Measurements from ENCODE around the gene ULK4.

Gene ULK4

DNA sequence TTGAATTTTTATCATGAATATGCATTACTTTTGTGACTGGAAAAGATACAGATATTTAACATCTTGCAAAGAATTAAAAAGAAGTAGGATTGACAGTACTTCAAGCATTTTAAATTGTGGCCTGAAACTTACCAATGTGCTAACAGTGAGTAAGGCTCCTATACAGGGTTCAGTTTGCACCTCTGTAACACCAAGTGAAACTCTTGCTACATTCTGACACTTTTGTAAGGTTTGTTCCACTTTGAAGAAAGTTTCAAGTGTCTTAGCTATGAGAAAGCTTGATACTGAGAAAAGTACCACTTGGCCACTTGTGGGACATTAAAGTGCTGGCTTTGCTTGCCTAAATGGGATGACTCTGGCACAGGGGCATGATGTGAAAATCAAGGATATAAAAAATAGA, 473.4 kb downstream of the ULK4 start:
- Histone ChIP-seq H3K27ac (no peak overlapping the region), H3K4me3 (ENCODE audit: low read depth in 1 of 2, low read length in 1 of 2) (no peak overlapping the region), H3K4me1 (ENCODE audit: control insufficient read depth in 1 of 2, insufficient read depth in 1 of 2, low read depth in 1 of 2, low read length in 1 of 2) (no peaks in the 10 kb centered on the region), H3K9me3 (no peaks in the 10 kb centered on the region), H3K27me3 (no peaks in the 10 kb centered on the region), H3K36me3 (no peaks in the 10 kb centered on the region)
- TF ChIP-seq CTCF (IDR thresholded peaks at IDR 0.05), result no peak

DNA sequence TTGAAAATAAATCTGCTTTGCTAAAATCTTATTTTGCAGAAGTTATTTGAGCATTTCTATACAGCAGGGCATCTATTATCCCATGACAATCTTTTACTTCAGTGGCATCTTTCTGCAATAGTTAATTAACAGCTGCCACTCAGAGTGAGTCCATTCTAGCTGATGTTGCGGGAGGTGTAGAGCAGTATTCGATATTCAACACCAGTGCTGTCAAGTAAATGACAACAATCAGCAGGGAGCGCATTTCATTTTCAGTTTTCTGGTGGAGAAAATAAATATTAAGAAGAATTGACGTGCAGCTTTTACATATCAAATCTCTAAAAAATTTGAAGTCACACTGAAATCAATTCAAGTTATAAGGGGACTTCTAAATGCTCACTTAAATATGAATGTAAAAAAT, 476.4 kb downstream of the ULK4 start:
- H3K27ac ChIP-seq, result no peak overlapping the region
- no peaks in the 10 kb centered on the region for H3K4me1 ChIP-seq (ENCODE audit: control insufficient read depth in 1 of 2, insufficient read depth in 1 of 2, low read depth in 1 of 2, low read length in 1 of 2)
- H3K27me3 ChIP-seq, result no peaks in the 10 kb centered on the region
- H3K9me3 ChIP-seq, result no peaks in the 10 kb centered on the region
- no peak overlapping the region for H3K4me3 ChIP-seq (ENCODE audit: low read depth in 1 of 2, low read length in 1 of 2)
- H3K36me3 ChIP-seq, result no peaks in the 10 kb centered on the region
- TF ChIP-seq CTCF (IDR thresholded peaks at IDR 0.05), result no peak

- Histone ChIP-seq H3K27ac (no peak overlapping the region), H3K4me1 (ENCODE audit: control insufficient read depth in 1 of 2, insufficient read depth in 1 of 2, low read depth in 1 of 2, low read length in 1 of 2) (no peaks in the 10 kb centered on the region), H3K27me3 (no peaks in the 10 kb centered on the region), H3K4me3 (ENCODE audit: low read depth in 1 of 2, low read length in 1 of 2) (no peak overlapping the region), H3K36me3 (no peaks in the 10 kb centered on the region), H3K9me3 (no peaks in the 10 kb centered on the region)
- TF ChIP-seq CTCF (IDR thresholded peaks at IDR 0.05), result no peak
These were observed 479.8 kb downstream of the ULK4 start for GRCh38 chr3:41482134-41482533.

DNA sequence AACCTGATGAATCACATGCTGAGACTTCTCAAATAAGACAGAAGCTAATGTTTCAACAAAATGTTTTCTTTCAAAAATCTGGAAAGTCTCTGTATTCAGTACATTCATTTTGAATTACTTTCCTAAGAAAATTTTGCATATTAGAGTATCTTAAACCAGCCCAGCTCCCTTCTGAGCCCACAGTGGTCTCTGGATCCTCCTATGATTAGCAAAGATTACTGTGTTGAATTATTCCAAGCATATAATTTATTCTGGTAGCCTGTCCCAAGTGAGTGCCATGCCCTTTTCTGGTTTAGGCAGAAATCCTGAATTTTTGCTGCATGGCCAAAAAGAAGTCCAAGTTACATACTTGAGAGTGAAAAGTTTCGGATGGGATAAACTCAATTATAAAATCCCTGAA, 483.6 kb downstream of the ULK4 start:
- TF ChIP-seq CTCF (IDR thresholded peaks at IDR 0.05), result no peak
- no peaks in the 10 kb centered on the region for H3K9me3 ChIP-seq
- H3K36me3 ChIP-seq, result no peaks in the 10 kb centered on the region
- H3K4me1 ChIP-seq (ENCODE audit: control insufficient read depth in 1 of 2, insufficient read depth in 1 of 2, low read depth in 1 of 2, low read length in 1 of 2), result no peaks in the 10 kb centered on the region
- no peaks in the 10 kb centered on the region for H3K27me3 ChIP-seq
- no peak overlapping the region for H3K4me3 ChIP-seq (ENCODE audit: low read depth in 1 of 2, low read length in 1 of 2)
- no peak overlapping the region for H3K27ac ChIP-seq

DNA sequence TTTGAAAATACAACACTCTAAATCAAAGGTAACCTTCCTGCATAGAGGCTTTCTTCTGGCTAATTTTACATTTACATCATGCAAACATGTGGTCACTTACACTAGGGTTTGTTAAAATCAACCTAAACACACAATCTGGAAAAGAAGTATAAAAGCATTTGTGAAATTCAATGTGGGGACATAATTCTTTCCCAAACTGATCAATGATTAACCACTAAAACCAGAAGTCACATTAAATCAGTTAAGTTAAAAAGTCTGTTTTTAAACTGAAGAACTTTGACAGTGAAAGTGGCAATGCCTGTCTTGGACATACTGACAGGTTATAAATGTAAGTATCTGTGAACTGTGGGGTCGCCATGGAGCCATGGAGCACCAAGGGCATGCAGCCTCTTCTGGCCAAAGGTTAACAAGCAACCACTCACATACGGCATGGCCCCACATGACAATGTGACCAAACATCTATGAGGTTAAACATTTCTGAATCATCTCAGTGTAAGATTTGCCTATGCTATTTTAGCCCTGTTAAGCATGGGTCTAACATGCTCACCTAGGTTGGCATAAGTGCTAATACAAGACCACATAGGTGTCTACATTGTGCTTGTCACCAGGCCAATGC, 484.4 kb downstream of the ULK4 start:
- Histone ChIP-seq H3K4me1 (ENCODE audit: control insufficient read depth in 1 of 2, insufficient read depth in 1 of 2, low read depth in 1 of 2, low read length in 1 of 2) (no peaks in the 10 kb centered on the region), H3K9me3 (no peaks in the 10 kb centered on the region), H3K36me3 (no peaks in the 10 kb centered on the region), H3K27me3 (no peaks in the 10 kb centered on the region), H3K27ac (no peak overlapping the region), H3K4me3 (ENCODE audit: low read depth in 1 of 2, low read length in 1 of 2) (no peak overlapping the region)
- TF ChIP-seq CTCF (IDR thresholded peaks at IDR 0.05), result no peak

DNA sequence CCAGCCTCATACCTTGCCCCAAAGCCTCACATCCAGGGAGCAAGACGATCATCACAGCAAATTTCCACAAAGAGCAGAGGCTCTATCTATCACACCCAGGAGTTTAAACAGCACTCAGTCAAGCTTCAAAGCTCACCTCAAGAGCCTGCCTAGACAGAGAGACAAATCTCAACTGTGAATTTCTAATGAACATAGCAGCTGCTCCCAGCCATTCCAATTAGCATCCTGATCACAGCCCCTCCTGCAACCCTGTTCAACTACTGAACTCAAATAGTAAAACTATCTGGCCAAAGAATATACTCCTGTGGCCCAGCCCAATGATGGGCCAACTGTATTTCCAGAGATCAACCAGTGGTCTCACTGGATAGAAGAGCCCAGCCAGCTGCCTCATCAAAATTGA, 492.8 kb downstream of the ULK4 start:
- H3K4me3 ChIP-seq (ENCODE audit: low read depth in 1 of 2, low read length in 1 of 2), result no peak overlapping the region
- no peaks in the 10 kb centered on the region for H3K27me3 ChIP-seq
- no peaks in the 10 kb centered on the region for H3K9me3 ChIP-seq
- H3K27ac ChIP-seq, result no peak overlapping the region
- no peaks in the 10 kb centered on the region for H3K36me3 ChIP-seq
- no peak for TF ChIP-seq CTCF (IDR thresholded peaks at IDR 0.05)
- H3K4me1 ChIP-seq (ENCODE audit: control insufficient read depth in 1 of 2, insufficient read depth in 1 of 2, low read depth in 1 of 2, low read length in 1 of 2), result no peaks in the 10 kb centered on the region

Measured in neutrophil (primary cell).